HCT116 (cell line): Measurements from ENCODE around the gene ACYP1. TPM values are rescaled to one million over a fixed set of nuclear protein-coding genes. Genes with fewer than 3 reads are reported as not detected.

Experiments used
- ATAC-seq: fragments of 200-7000 bp; cut with Tn5 transposase; 2 replicates; pipeline ENCODE4 v1.9.1; 2020; ENCODE audit warnings: mild to moderate bottlenecking, moderate library complexity
- BruUV-seq: library from RNA; stranded (reverse); fragments of 400-500 nt; replicated peaks from 2 replicates; lab custom pipeline; 2021; lab: Mats Ljungman, UMichigan
- CTCF ChIA-PET: fragments of 300-600 bp; sonication (Branson Sonifier 250); formaldehyde crosslinking; loops from one replicate; lab custom pipeline; 2021; ENCODE audit warnings: antibody characterized with exemption; lab: Charles Lee
- POLR2A ChIA-PET: fragments of 300-600, 350-600 bp; sonication (Branson Sonifier 250); formaldehyde crosslinking; loops from one replicate; lab custom pipeline; 2021; ENCODE audit warnings: antibody characterized with exemption; lab: Charles Lee
- RAD21 ChIA-PET, 2 experiments: fragments of 300-600 bp; sonication (Branson Sonifier 250); formaldehyde crosslinking; loops; one replicate each; lab custom pipeline; 2023; ENCODE audit warnings: low total read pairs in 2 of 2; ENCODE audit not compliant: uncharacterized antibody in 2 of 2, unreplicated experiment in 2 of 2, low non-redundant PET in 1 of 2; lab: Charles Lee
- DNase-seq: peaks from one replicate; pipeline ENCODE4 v3.0.0-alpha.2; 2010; ENCODE audit warnings: low read depth, low spot score
- H2AFZ ChIP-seq: fragments of 200-600 bp; shearing (Covaris generic), sonication (generic); 2 replicates; pipeline ENCODE4 v1.6.1; 2017; ENCODE audit warnings: low read depth, mixed run types, mixed read lengths, antibody characterized with exemption, low read length; ENCODE audit not compliant: poor library complexity, severe bottlenecking
- H3K27ac ChIP-seq: 2 replicates; pipeline ENCODE4 v1.5.1; 2012; ENCODE audit warnings: low read depth, low read length
- H3K27me3 ChIP-seq: fragments of 200-600 bp; sonication (generic); 2 replicates; pipeline ENCODE4 v1.6.1; 2016; ENCODE audit warnings: mixed run types, low read length, mixed read lengths; ENCODE audit not compliant: insufficient read depth
- H3K36me3 ChIP-seq, 2 experiments: fragments of 200-500 bp in 1 of 2; fragments of 200-600 bp in 1 of 2; sonication (Bioruptor generic) in 1 of 2; sonication (generic) in 1 of 2; 2 replicates each; pipeline versions ENCODE4 v1.5.1 to v1.6.1; 2014 to 2016; ENCODE audit warnings: low read length in 2 of 2, inconsistent platforms in 1 of 2, mixed read lengths in 1 of 2, mixed run types in 1 of 2; ENCODE audit not compliant: insufficient read depth in 2 of 2, control insufficient read depth in 1 of 2
- H3K4me1 ChIP-seq, 2 experiments: fragments of 200-600 bp in 1 of 2; sonication (generic) in 1 of 2; 2 replicates each; pipeline versions ENCODE4 v1.5.1 to v1.6.1; 2012 to 2017; ENCODE audit warnings: low read length in 2 of 2, inconsistent platforms in 1 of 2, mild to moderate bottlenecking in 1 of 2, mixed read lengths in 1 of 2, mixed run types in 1 of 2, moderate library complexity in 1 of 2; ENCODE audit not compliant: insufficient read depth in 2 of 2, control insufficient read depth in 1 of 2
- H3K4me2 ChIP-seq: fragments of 200-600 bp; sonication (generic); 2 replicates; pipeline ENCODE4 v1.6.1; 2017; ENCODE audit warnings: mixed run types, low read length, mixed read lengths
- H3K4me3 ChIP-seq, 2 experiments: fragments of 200-600 bp in 1 of 2; sonication (generic) in 1 of 2; replicated peaks in 1 of 2; 2 replicates each; pipeline ENCODE4 v1.5.1; 2011 to 2016; ENCODE audit warnings: low read length in 2 of 2, control low read depth in 1 of 2, low read depth in 1 of 2, mild to moderate bottlenecking in 1 of 2, mixed read lengths in 1 of 2, mixed run types in 1 of 2
- H3K79me2 ChIP-seq: fragments of 200-600 bp; sonication (generic); 2 replicates; pipeline ENCODE4 v1.6.1; 2017; ENCODE audit warnings: mild to moderate bottlenecking, mixed run types, low read length, moderate library complexity, mixed read lengths; ENCODE audit not compliant: insufficient read depth
- H3K9ac ChIP-seq: fragments of 200-600 bp; sonication (generic); 2 replicates; pipeline ENCODE4 v1.6.1; 2016; ENCODE audit warnings: low read length, mixed read lengths
- H3K9me2 ChIP-seq: fragments of 200-600 bp; sonication (generic), shearing (Covaris generic); 2 replicates; pipeline ENCODE4 v1.6.1; 2017; ENCODE audit warnings: mixed run types, mild to moderate bottlenecking, moderate library complexity; ENCODE audit not compliant: insufficient read depth
- H3K9me3 ChIP-seq, 2 experiments: fragments of 200-500 bp in 1 of 2; fragments of 200-600 bp in 1 of 2; sonication (Bioruptor generic) in 1 of 2; sonication (generic) in 1 of 2; 2 replicates each; pipeline ENCODE4 v1.6.1; 2014 to 2017; ENCODE audit warnings: low read length in 2 of 2, mixed read lengths in 2 of 2, inconsistent platforms in 1 of 2, low read depth in 1 of 2, mild to moderate bottlenecking in 1 of 2, mixed run types in 1 of 2, moderate library complexity in 1 of 2; ENCODE audit not compliant: control insufficient read depth in 1 of 2, insufficient read depth in 1 of 2
- H4K20me1 ChIP-seq: fragments of 200-600 bp; sonication (generic), shearing (Covaris generic); 2 replicates; pipeline ENCODE4 v1.6.1; 2017; ENCODE audit warnings: mixed run types, mild to moderate bottlenecking, moderate library complexity; ENCODE audit not compliant: insufficient read depth
- ATF3 ChIP-seq: IDR thresholded peaks from 2 replicates; pipeline ENCODE4 v1.6.1; 2012
- CBX3 ChIP-seq: IDR thresholded peaks from 2 replicates; pipeline ENCODE4 v1.6.1; 2012; ENCODE audit warnings: low read depth
- CEBPB ChIP-seq: IDR thresholded peaks from 2 replicates; pipeline ENCODE4 v1.6.1; 2012; ENCODE audit warnings: low read depth
- EGR1 ChIP-seq: IDR thresholded peaks from 2 replicates; pipeline ENCODE4 v1.6.1; 2012; ENCODE audit warnings: low read depth
- JUND ChIP-seq: IDR thresholded peaks from 2 replicates; pipeline ENCODE4 v1.6.1; 2012
- POLR2AphosphoS5 ChIP-seq: IDR thresholded peaks from 2 replicates; pipeline ENCODE4 v1.6.1; 2011; ENCODE audit warnings: mild to moderate bottlenecking, low read depth, low read length, moderate library complexity
- SIN3A ChIP-seq: IDR thresholded peaks from 2 replicates; pipeline ENCODE4 v1.6.1; 2012; ENCODE audit warnings: low read depth
- SRF ChIP-seq: IDR thresholded peaks from 2 replicates; pipeline ENCODE4 v1.6.1; 2012; ENCODE audit warnings: low read depth
- YY1 ChIP-seq: IDR thresholded peaks from 2 replicates; pipeline ENCODE4 v1.6.1; 2011; ENCODE audit warnings: low read length, low read depth, moderate library complexity, mild to moderate bottlenecking; ENCODE audit not compliant: insufficient replicate concordance; ENCODE audit errors: extremely low read depth
- ZFX ChIP-seq: fragments of 450-650 bp; IDR thresholded peaks from 2 replicates; pipeline ENCODE4 v1.6.1; 2017
- ZNF274 ChIP-seq: fragments of 200-500 bp; sonication (Bioruptor generic); IDR thresholded peaks from 2 replicates; pipeline ENCODE4 v1.6.1; 2014; ENCODE audit warnings: mild to moderate bottlenecking, low read depth, low read length, inconsistent platforms
- intact Hi-C: fragments of 100-400 bp; cut with micrococcal nuclease; formaldehyde crosslinking; loops from 2 replicates; pipeline ENCODE4 v1.10.0; 2022
- total RNA-seq: library from RNA; stranded (reverse); gene quantifications from one replicate; pipeline ENCODE4 v1.2.1, GENCODE V29; 2021; ENCODE audit not compliant: unreplicated experiment

ACYP1 gene
- total RNA-seq, 1 experiment from 2014 or later, result 30.7 TPM

- no peaks in the 10 kb centered on the region for H3K27me3 ChIP-seq
- no peak for TF ChIP-seq SRF
- TF ChIP-seq ZFX, result no peak
- no peak for TF ChIP-seq EGR1
- TF ChIP-seq, all 23 proteins: peak for 0
- DNase-seq, result no peak
- Histone ChIP-seq H3K79me2 (peaks cover 57% of the 10 kb centered on the region), H3K4me2 (no peak overlapping the region), H3K4me1 (peaks cover 5 to 13% of the 10 kb centered on the region in 2 experiments; a peak in 2 of 4 replicates), H3K4me3 (no peak overlapping the region), H3K36me3 (peaks cover 2 to 20% of the 10 kb centered on the region in 2 experiments; a peak in 1 of 4 replicates), H2AFZ (no peak overlapping the region), H4K20me1 (no peaks in the 10 kb centered on the region), H3K9me2 (no peaks in the 10 kb centered on the region), H3K9me3 (no peaks in the 10 kb centered on the region), H3K9ac (no peak overlapping the region), H3K27ac (no peak overlapping the region)
- intact Hi-C loops, result no loop called here
- RAD21 ChIA-PET, result no interaction called here
- no TSS peak for BruUV-seq
- CTCF ChIA-PET, result no interaction called here
- POLR2A ChIA-PET, result no interaction called here
- ATAC-seq, result no peak
These were observed 4.2 kb downstream of the ACYP1 start for GRCh38 chr14:75059642-75060041.

DNA sequence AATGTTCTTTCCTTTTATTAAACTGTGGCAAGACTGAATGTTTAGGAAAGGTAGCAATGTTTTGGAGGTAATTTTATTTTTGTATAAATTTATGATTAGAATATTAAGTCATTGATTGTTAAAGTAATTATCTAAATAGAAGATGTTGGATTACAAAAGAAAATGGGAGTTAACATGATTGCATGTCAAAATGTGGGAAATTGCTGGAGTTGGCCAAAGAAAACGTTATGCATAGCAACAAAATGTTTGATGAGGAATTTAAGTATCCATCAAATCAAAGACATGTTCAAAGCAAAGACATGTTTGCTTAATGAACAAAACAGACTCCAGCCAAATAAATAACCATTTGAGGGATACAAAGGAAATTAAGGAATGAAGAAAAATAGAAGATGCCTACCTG lies 9.4 kb downstream of the ACYP1 start:
- ChIA-PET RAD21 (no interaction called here), CTCF (no interaction called here), POLR2A (no interaction called here)
- H3K4me1 ChIP-seq, result peaks cover 0 to 16% of the 10 kb centered on the region in 2 experiments; a peak in 3 of 4 replicates
- ATAC-seq (no peak), DNase-seq (no peak)
- H3K9me3 ChIP-seq, result no peaks in the 10 kb centered on the region
- peaks cover 32% of the 10 kb centered on the region for H3K79me2 ChIP-seq
- no peak overlapping the region for H3K4me2 ChIP-seq
- H3K9me2 ChIP-seq, result no peaks in the 10 kb centered on the region
- H2AFZ ChIP-seq, result no peak overlapping the region
- no TSS peak for BruUV-seq
- intact Hi-C loops, result no loop called here
- H3K4me3 ChIP-seq, result no peak overlapping the region
- no peaks in the 10 kb centered on the region for H4K20me1 ChIP-seq
- no peak overlapping the region for H3K27ac ChIP-seq
- H3K27me3 ChIP-seq, result no peaks in the 10 kb centered on the region
- H3K9ac ChIP-seq, result no peak overlapping the region
- TF ChIP-seq CEBPB, result no peak
- TF ChIP-seq ATF3, result no peak
- no peak for TF ChIP-seq JUND
- no peak for TF ChIP-seq ZFX
- TF ChIP-seq SIN3A, result no peak
- no peak for TF ChIP-seq CBX3
- TF ChIP-seq ZNF274, result no peak
- TF ChIP-seq POLR2AphosphoS5, result no peak
- no peak for TF ChIP-seq YY1
- H3K36me3 ChIP-seq, result peaks cover 0 to under 1% of the 10 kb centered on the region in 2 experiments; a peak in 1 of 4 replicates
